ENCODE measurements around the gene TTLL9. TPM values are rescaled to one million over a fixed set of nuclear protein-coding genes. Genes with fewer than 3 reads are reported as not detected.

TTLL9 gene
- total and polyA plus RNA-seq, 10 of the 15 experiments (the other 5 are each of a cell fraction or from before 2014, with no cell fraction given), result 0.03 to 0.77 (median 0.11) TPM; not detected in 2

DNA sequence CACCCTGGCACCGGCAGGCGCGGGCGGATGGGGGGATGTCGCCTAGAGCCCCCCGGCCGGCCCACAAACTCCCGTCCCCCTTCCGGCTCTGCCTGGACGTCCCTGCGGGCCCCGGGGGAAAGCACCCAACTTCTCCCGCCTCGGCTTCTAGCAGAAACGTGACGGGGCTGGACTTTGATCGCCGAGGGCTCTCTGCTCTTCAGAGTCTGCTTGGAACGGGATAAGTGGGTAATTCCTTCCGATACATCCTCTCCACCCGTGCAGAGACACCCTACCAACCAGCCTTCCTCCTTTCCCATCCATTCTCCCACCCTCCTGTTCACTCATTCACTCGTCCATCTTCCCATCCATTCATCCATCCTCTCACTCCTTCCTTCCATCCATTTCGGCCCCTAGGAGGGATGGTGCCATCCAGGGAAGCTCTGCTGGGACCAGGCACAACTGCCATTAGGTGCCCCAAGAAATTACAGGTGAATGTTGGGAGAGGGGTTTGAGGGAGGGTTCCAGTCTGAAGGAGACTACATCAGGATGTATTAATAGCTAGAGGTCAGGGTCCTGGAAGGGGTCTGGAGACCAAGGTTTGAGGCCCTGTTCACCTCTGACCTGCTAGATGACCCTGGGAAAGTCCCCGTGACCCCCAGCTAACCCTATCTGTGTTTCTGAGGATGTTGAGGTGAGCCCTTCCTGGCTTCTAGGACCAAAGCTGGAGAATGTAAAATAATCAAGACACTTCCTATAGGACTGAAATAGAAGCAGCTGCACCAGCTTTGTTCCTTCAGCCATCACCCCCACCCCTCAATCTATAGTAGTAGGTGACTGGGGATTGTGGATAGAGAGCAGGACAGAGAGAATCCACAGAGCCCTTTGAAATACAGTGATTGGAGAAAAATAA lies 538 bp downstream of the TTLL9 start:
- RAD21 ChIA-PET (ENCODE audit: unreplicated experiment), result interaction anchor here (0.9 to 2.0 kb wide), 6 partner anchors 9 to 81 kb away, joined by 3 to 7 read pairs (median 4); partner anchors contain the start of gene PDRG1
- peak overlapping the region; percentile 69 for H3K4me2 ChIP-seq (ENCODE audit: control insufficient read depth, insufficient read depth)
- ATAC-seq, result peak; percentile 57
- TF ChIP-seq, protein P1, sequence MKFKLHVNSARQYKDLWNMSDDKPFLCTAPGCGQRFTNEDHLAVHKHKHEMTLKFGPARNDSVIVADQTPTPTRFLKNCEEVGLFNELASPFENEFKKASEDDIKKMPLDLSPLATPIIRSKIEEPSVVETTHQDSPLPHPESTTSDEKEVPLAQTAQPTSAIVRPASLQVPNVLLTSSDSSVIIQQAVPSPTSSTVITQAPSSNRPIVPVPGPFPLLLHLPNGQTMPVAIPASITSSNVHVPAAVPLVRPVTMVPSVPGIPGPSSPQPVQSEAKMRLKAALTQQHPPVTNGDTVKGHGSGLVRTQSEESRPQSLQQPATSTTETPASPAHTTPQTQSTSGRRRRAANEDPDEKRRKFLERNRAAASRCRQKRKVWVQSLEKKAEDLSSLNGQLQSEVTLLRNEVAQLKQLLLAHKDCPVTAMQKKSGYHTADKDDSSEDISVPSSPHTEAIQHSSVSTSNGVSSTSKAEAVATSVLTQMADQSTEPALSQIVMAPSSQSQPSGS (IDR thresholded peaks at IDR 0.05; ENCODE audit: low read length), result no peak
- TF ChIP-seq IKZF2 (IDR thresholded peaks at IDR 0.05), result peak; percentile 56 to 60; a peak in 3 of 4 replicates
- peak; percentile 79 for TF ChIP-seq HDGF (IDR thresholded peaks at IDR 0.05)
- no peak for TF ChIP-seq BCL11A (IDR thresholded peaks at IDR 0.05; ENCODE audit: low read depth, low read length)
- no peak; the same call in 1 of the 2 replicates for TF ChIP-seq GATAD2B (conservative IDR thresholded peaks at IDR 0.05; ENCODE audit: low read depth)
- peak; percentile 57; the same call in 1 of the 2 replicates for TF ChIP-seq NBN (IDR thresholded peaks at IDR 0.05)
- no peak for TF ChIP-seq ATF7 (IDR thresholded peaks at IDR 0.05; ENCODE audit: low read depth)
- TF ChIP-seq, protein P2, sequence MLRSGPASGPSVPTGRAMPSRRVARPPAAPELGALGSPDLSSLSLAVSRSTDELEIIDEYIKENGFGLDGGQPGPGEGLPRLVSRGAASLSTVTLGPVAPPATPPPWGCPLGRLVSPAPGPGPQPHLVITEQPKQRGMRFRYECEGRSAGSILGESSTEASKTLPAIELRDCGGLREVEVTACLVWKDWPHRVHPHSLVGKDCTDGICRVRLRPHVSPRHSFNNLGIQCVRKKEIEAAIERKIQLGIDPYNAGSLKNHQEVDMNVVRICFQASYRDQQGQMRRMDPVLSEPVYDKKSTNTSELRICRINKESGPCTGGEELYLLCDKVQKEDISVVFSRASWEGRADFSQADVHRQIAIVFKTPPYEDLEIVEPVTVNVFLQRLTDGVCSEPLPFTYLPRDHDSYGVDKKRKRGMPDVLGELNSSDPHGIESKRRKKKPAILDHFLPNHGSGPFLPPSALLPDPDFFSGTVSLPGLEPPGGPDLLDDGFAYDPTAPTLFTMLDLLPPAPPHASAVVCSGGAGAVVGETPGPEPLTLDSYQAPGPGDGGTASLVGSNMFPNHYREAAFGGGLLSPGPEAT (IDR thresholded peaks at IDR 0.05; ENCODE audit: low read depth), result 0 out of 2 replicates have a peak, but pooled peaks have one; percentile 40
- peak; percentile 65 for TF ChIP-seq NR2C1 (IDR thresholded peaks at IDR 0.05)
- TF ChIP-seq, protein P3, sequence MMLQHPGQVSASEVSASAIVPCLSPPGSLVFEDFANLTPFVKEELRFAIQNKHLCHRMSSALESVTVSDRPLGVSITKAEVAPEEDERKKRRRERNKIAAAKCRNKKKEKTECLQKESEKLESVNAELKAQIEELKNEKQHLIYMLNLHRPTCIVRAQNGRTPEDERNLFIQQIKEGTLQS (IDR thresholded peaks at IDR 0.05; ENCODE audit: borderline replicate concordance, extremely low read depth, low read depth, low read length), result no peak
- TF ChIP-seq BHLHE40 (IDR thresholded peaks at IDR 0.05; ENCODE audit: borderline replicate concordance in 1 of 2, low read depth in 2 of 2, low read length in 1 of 2), result peak; percentile 94 to 97
- TF ChIP-seq, protein P4, sequence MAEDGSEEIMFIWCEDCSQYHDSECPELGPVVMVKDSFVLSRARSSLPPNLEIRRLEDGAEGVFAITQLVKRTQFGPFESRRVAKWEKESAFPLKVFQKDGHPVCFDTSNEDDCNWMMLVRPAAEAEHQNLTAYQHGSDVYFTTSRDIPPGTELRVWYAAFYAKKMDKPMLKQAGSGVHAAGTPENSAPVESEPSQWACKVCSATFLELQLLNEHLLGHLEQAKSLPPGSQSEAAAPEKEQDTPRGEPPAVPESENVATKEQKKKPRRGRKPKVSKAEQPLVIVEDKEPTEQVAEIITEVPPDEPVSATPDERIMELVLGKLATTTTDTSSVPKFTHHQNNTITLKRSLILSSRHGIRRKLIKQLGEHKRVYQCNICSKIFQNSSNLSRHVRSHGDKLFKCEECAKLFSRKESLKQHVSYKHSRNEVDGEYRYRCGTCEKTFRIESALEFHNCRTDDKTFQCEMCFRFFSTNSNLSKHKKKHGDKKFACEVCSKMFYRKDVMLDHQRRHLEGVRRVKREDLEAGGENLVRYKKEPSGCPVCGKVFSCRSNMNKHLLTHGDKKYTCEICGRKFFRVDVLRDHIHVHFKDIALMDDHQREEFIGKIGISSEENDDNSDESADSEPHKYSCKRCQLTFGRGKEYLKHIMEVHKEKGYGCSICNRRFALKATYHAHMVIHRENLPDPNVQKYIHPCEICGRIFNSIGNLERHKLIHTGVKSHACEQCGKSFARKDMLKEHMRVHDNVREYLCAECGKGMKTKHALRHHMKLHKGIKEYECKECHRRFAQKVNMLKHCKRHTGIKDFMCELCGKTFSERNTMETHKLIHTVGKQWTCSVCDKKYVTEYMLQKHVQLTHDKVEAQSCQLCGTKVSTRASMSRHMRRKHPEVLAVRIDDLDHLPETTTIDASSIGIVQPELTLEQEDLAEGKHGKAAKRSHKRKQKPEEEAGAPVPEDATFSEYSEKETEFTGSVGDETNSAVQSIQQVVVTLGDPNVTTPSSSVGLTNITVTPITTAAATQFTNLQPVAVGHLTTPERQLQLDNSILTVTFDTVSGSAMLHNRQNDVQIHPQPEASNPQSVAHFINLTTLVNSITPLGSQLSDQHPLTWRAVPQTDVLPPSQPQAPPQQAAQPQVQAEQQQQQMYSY (CRISPR knock-in tag; IDR thresholded peaks at IDR 0.05), result no peak
- TF ChIP-seq NR2F1 (conservative IDR thresholded peaks at IDR 0.05), result peak; percentile 85
- 0 out of 2 replicates have a peak, but pooled peaks have one; percentile 60 for TF ChIP-seq EZH2 (IDR thresholded peaks at IDR 0.05; ENCODE audit: borderline replicate concordance, control insufficient read depth, low read depth, low read length)

More for the DNA sequence above, 538 bp downstream of the TTLL9 start:
- Histone ChIP-seq H4K20me1 (ENCODE audit: control insufficient read depth, insufficient read depth) (no peaks in the 10 kb centered on the region), H3K9ac (ENCODE audit: control insufficient read depth, insufficient read depth, low read length) (peak overlapping the region; percentile 31; the same call in 1 of the 2 replicates), H3K27ac (ENCODE audit: control insufficient read depth, insufficient read depth) (no peak overlapping the region), H3K4me3 (peak overlapping the region; percentile 41; the same call in 1 of the 2 replicates), H3K9me3 (replicated peaks; ENCODE audit: control insufficient read depth, insufficient read depth, low read length) (no peaks in the 10 kb centered on the region), H3K4me1 (ENCODE audit: control insufficient read depth, insufficient read depth, low read length) (peaks cover 13% of the 10 kb centered on the region), H2AFZ (ENCODE audit: control insufficient read depth, low read depth, low read length) (peak overlapping the region; percentile 28), H3K27me3 (replicated peaks in 1 of 2; ENCODE audit: control insufficient read depth in 2 of 2, insufficient read depth in 2 of 2, low read length in 1 of 2) (peaks cover 6 to 13% of the 10 kb centered on the region in 2 experiments), H3K36me3 (ENCODE audit: control insufficient read depth in 2 of 2, insufficient read depth in 2 of 2, low read length in 1 of 2) (no peaks in the 10 kb centered on the region), H3K79me2 (ENCODE audit: control insufficient read depth, insufficient read depth, low read length) (no peaks in the 10 kb centered on the region)
- WGBS (ENCODE audit: insufficient coverage, insufficient replicate concordance, low lambda C conversion rate, missing lambda C conversion rate), result 6% methylated on average over 22 of the region's 24 CpGs
- in situ Hi-C loops (cut with MboI) (no loop called here), intact Hi-C loops (cut with micrococcal nuclease; ENCODE audit: unreplicated experiment) (no loop called here)
- FAIRE-seq, result no peak
- ChIA-PET CTCF (interaction anchor here (0.9 to 4.0 kb wide), 8 partner anchors 16 to 163 kb away, joined by 3 to 26 read pairs (median 6); partner anchors contain the start of gene PDRG1), SMC1A (ENCODE audit: uncharacterized antibody, unreplicated experiment) (interaction anchor here (0.6 to 4.2 kb wide), 8 partner anchors 8 to 81 kb away, joined by 3 to 16 read pairs (median 7); partner anchors contain the start of gene PDRG1), POLR2A (interaction anchor here (0.5 to 6.1 kb wide), 10 partner anchors 9 to 614 kb away, joined by 3 to 31 read pairs (median 6); no protein-coding TSS in a partner anchor)
- TSS peak; percentile 74 for BruUV-seq (replicated peaks)
- no peak for DNase-seq (ENCODE audit: low read depth, low spot score)
